ENCODE data around the gene PPP1R12A.

GRCh38 chr12:79835377-79835843 lies 99.5 kb downstream of the PPP1R12A start:
- TF ChIP-seq CTCF (IDR thresholded peaks at IDR 0.05) (no peak), POLR2A (IDR thresholded peaks at IDR 0.05) (no peak)
